ENCODE data around the gene DRD3. TPM values are rescaled to one million over a fixed set of nuclear protein-coding genes. Genes with fewer than 3 reads are reported as not detected.

Gene DRD3
- total RNA-seq, 1 donor from 2014 or later, result not detected

- DNase-seq (ENCODE audit: low read depth in 2 of 2), result peak; percentile 87 to 95
Measured at GRCh38 chr3:114122027-114122709, 56.7 kb downstream of the DRD3 start.

- DNase-seq (ENCODE audit: low read depth in 2 of 2), result no peak
Measured at GRCh38 chr3:114120211-114120610, 58.6 kb downstream of the DRD3 start.

GRCh38 chr3:114119776-114120175 lies 59.1 kb downstream of the DRD3 start:
- DNase-seq (ENCODE audit: low read depth in 2 of 2), result no peak

GRCh38 chr3:114115143-114115542 lies 63.7 kb downstream of the DRD3 start:
- DNase-seq (ENCODE audit: low read depth in 2 of 2), result no peak

GRCh38 chr3:114114719-114115118 lies 64.1 kb downstream of the DRD3 start:
- DNase-seq (ENCODE audit: low read depth in 2 of 2), result no peak

- DNase-seq (ENCODE audit: low read depth in 2 of 2), result peak in 1 of 2 donors; percentile 2
Measured at GRCh38 chr3:114112696-114113095, 66.2 kb downstream of the DRD3 start.

GRCh38 chr3:114111060-114111770 lies 67.6 kb downstream of the DRD3 start:
- no peak for DNase-seq (ENCODE audit: low read depth in 2 of 2)

- no peak for DNase-seq (ENCODE audit: low read depth in 2 of 2)
Measured at GRCh38 chr3:114110439-114110838, 68.4 kb downstream of the DRD3 start.

- no peak for DNase-seq (ENCODE audit: low read depth in 2 of 2)
Measured at GRCh38 chr3:114108137-114108536, 70.7 kb downstream of the DRD3 start.

- DNase-seq (ENCODE audit: low read depth in 2 of 2), result no peak
Measured at GRCh38 chr3:114104414-114104813, 74.4 kb downstream of the DRD3 start.

- no peak for DNase-seq (ENCODE audit: low read depth in 2 of 2)
Measured at GRCh38 chr3:114103858-114104257, 75.0 kb downstream of the DRD3 start.

GRCh38 chr3:114103181-114103580 lies 75.7 kb downstream of the DRD3 start:
- DNase-seq (ENCODE audit: low read depth in 2 of 2), result no peak

GRCh38 chr3:114101101-114101500 lies 77.8 kb downstream of the DRD3 start:
- DNase-seq (ENCODE audit: low read depth in 2 of 2), result no peak

GRCh38 chr3:114095796-114096195 lies 83.1 kb downstream of the DRD3 start:
- DNase-seq (ENCODE audit: low read depth in 2 of 2), result peak in 1 of 2 donors; percentile 5

- peak in 1 of 2 donors; percentile 56 for DNase-seq (ENCODE audit: low read depth in 2 of 2)
Measured at GRCh38 chr3:114093596-114093995, 85.3 kb downstream of the DRD3 start.

GRCh38 chr3:114093016-114093380 lies 85.9 kb downstream of the DRD3 start:
- peak; percentile 1 to 32 for DNase-seq (ENCODE audit: low read depth in 2 of 2)

GRCh38 chr3:114092151-114093015 lies 86.5 kb downstream of the DRD3 start:
- peak in 1 of 2 donors; percentile 63 for DNase-seq (ENCODE audit: low read depth in 2 of 2)

GRCh38 chr3:114089675-114090074 lies 89.2 kb downstream of the DRD3 start:
- DNase-seq (ENCODE audit: low read depth in 2 of 2), result no peak

- DNase-seq (ENCODE audit: low read depth in 2 of 2), result no peak
Measured at GRCh38 chr3:114086356-114086755, 92.5 kb downstream of the DRD3 start.

GRCh38 chr3:114083112-114083511 lies 95.7 kb downstream of the DRD3 start:
- no peak for DNase-seq (ENCODE audit: low read depth in 2 of 2)

GRCh38 chr3:114081037-114081436 lies 97.8 kb downstream of the DRD3 start:
- peak in 1 of 2 donors; percentile 5 for DNase-seq (ENCODE audit: low read depth in 2 of 2)

- DNase-seq (ENCODE audit: low read depth in 2 of 2), result no peak
Measured at GRCh38 chr3:114080201-114080600, 98.7 kb downstream of the DRD3 start.
